Endodermal cell (in vitro differentiated cells): ENCODE measurements around the gene SMARCD1. TPM values are rescaled to one million over a fixed set of nuclear protein-coding genes. Genes with fewer than 3 reads are reported as not detected.

Experiments
- DNase-seq: peaks from one replicate; pipeline ENCODE4 v3.0.0-alpha.2; 2017
- H3K27ac ChIP-seq: 2 replicates; pipeline ENCODE4 v1.5.1; 2013; ENCODE audit warnings: mild to moderate bottlenecking, low read depth, low read length, moderate library complexity
- H3K27me3 ChIP-seq: 2 replicates; pipeline ENCODE4 v1.6.1; 2013; ENCODE audit warnings: mild to moderate bottlenecking, low read length, moderate library complexity; ENCODE audit not compliant: insufficient read depth, control insufficient read depth, poor library complexity, severe bottlenecking
- H3K36me3 ChIP-seq: 2 replicates; pipeline ENCODE4 v1.7.0; 2013; ENCODE audit warnings: mild to moderate bottlenecking, low read length, moderate library complexity; ENCODE audit not compliant: control insufficient read depth, insufficient read depth
- H3K4me1 ChIP-seq: one replicate; pipeline ENCODE4 v1.7.0; 2013; ENCODE audit warnings: low read length; ENCODE audit not compliant: control insufficient read depth, insufficient read depth
- H3K4me3 ChIP-seq: 2 replicates; pipeline ENCODE4 v1.5.1; 2013; ENCODE audit warnings: mild to moderate bottlenecking, low read length, moderate library complexity
- H3K9ac ChIP-seq: 2 replicates; pipeline ENCODE4 v1.6.1; 2013; ENCODE audit warnings: mild to moderate bottlenecking, low read length, moderate library complexity; ENCODE audit not compliant: poor library complexity, severe bottlenecking; ENCODE audit errors: extremely low read depth
- H3K9me3 ChIP-seq: 2 replicates; pipeline ENCODE4 v1.6.1; 2013; ENCODE audit warnings: mild to moderate bottlenecking, low read length, moderate library complexity; ENCODE audit not compliant: control insufficient read depth
- H3K27ac Mint-ChIP-seq: 2 replicates; pipeline ENCODE4 v1.8.0; 2020; ENCODE audit warnings: mixed read lengths
- H3K27me3 Mint-ChIP-seq: 2 replicates; pipeline ENCODE4 v1.8.0; 2021; ENCODE audit warnings: mild to moderate bottlenecking, mixed read lengths; ENCODE audit not compliant: insufficient read depth
- H3K36me3 Mint-ChIP-seq: 2 replicates; pipeline ENCODE4 v1.8.0; 2020; ENCODE audit warnings: low read depth, mixed read lengths
- H3K4me1 Mint-ChIP-seq: 2 replicates; pipeline ENCODE4 v1.8.0; 2020; ENCODE audit warnings: mixed read lengths
- H3K4me3 Mint-ChIP-seq: 2 replicates; pipeline ENCODE4 v1.8.0; 2020; ENCODE audit warnings: mild to moderate bottlenecking, moderate library complexity, mixed read lengths
- H3K9me3 Mint-ChIP-seq: 2 replicates; pipeline ENCODE4 v1.8.0; 2020; ENCODE audit warnings: mild to moderate bottlenecking, mixed read lengths
- CTCF ChIP-seq: fragments of 200-600 bp; sonication (generic); conservative IDR thresholded peaks from 2 replicates; pipeline ENCODE4 v1.5.0; 2021; ENCODE audit warnings: antibody characterized with exemption, mild to moderate bottlenecking
- WGBS, 2 experiments: methylation state at CpG; one replicate each; pipeline versions ENCODE4 v1.1.5 to v1.1.7; 2013; ENCODE audit warnings: missing lambda C conversion rate in 2 of 2, mixed read lengths in 1 of 2; ENCODE audit not compliant: insufficient coverage in 1 of 2, insufficient read length in 1 of 2; 5-methylcytosine and 5-hydroxymethylcytosine counted together
- total RNA-seq, 2 donors: library from RNA; stranded (reverse); fragmentation: NEBNext Ultra II Directional in 1 of 2; extraction: Animal tissue kit (Norgen Biotek cat#: 25700) in 1 of 2; gene quantifications; 2 replicates in 1 of 2; 3 replicates in 1 of 2; pipeline ENCODE4 v1.2.1, GENCODE V29; 2021

Gene SMARCD1
- total RNA-seq, 2 donors from 2014 or later, result 118 to 125 TPM

DNA sequence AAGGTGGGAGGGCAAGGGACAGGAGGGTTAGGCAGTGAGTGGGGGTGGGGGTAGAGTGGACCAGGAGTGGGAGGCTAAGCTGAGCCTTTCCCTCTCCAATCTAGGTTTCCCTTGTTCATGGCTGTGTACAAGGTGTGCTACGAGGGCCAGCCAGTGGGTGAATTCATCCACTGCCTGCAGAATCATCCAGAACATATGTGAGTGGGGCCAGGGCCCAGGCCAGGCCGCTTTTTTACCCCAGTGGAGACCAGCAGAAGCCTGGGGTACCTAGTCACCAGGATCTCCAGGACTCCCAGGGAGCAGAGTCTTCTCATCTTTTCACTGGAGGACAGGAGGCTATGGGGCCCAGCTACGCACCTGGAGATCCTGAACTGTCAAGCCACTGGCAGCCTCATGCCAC lies 24.2 kb downstream of the SMARCD1 start:
- H3K27ac Mint-ChIP-seq, result no peak overlapping the region
- Histone ChIP-seq H3K4me3 (no peak overlapping the region), H3K27me3 (no peaks in the 10 kb centered on the region), H3K36me3 (no peaks in the 10 kb centered on the region), H3K9ac (no peak overlapping the region), H3K9me3 (no peaks in the 10 kb centered on the region), H3K4me1 (peaks cover 18% of the 10 kb centered on the region), H3K27ac (no peak overlapping the region)
- WGBS, 2 experiments, result 96 to 100% methylated on average over 3 of the region's 3 CpGs
- no peak for DNase-seq
- H3K27me3 Mint-ChIP-seq, result peaks cover 5% of the 10 kb centered on the region
- TF ChIP-seq CTCF, result no peak
- no peaks in the 10 kb centered on the region for H3K9me3 Mint-ChIP-seq
- H3K4me1 Mint-ChIP-seq, result peaks cover 23% of the 10 kb centered on the region
- H3K4me3 Mint-ChIP-seq, result no peak overlapping the region
- H3K36me3 Mint-ChIP-seq, result no peaks in the 10 kb centered on the region

DNA sequence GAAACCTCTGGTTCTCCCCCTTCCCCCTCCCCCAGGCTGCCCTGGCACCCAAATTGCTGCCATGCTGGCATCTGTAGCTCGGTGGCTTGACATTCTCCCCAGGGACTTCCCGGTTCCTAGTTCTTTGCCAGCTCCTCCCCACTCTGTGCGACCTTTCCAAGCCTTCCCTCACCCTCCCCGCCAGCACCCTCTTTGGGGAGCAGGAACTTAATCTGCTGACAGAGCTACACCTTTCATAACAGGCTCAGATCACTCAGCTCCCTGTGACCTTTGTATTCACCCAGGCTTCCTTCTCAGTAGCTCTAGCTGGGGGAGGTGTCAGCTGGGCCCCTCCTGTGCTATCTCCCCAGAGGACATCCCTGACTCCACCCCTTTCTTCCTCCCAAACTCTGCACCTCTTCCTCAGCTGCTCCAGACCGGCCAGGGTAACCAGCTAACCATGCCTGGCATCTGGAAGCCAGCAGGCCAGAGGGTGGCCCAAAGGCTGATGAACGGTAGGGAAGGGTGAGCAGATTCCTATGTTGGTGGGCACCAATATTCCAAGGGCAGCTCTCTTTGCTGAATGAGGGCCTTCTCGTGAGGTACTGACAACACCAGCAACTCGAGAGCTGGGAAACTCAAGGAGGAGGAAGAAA lies 25.1 kb downstream of the SMARCD1 start:
- no peak for TF ChIP-seq CTCF
- Mint-ChIP-seq H3K4me3 (peak overlapping the region; percentile 22), H3K27ac (peak overlapping the region; percentile 78), H3K4me1 (peaks cover 20% of the 10 kb centered on the region), H3K36me3 (no peaks in the 10 kb centered on the region), H3K9me3 (no peaks in the 10 kb centered on the region), H3K27me3 (peaks cover 2% of the 10 kb centered on the region)
- Histone ChIP-seq H3K36me3 (no peaks in the 10 kb centered on the region), H3K27me3 (no peaks in the 10 kb centered on the region), H3K4me1 (peaks cover 18% of the 10 kb centered on the region), H3K27ac (no peak overlapping the region), H3K4me3 (no peak overlapping the region), H3K9ac (no peak overlapping the region), H3K9me3 (no peaks in the 10 kb centered on the region)
- no peak for DNase-seq
- WGBS, 2 experiments, result 62 to 89% methylated on average over 3 to 8 of the region's 8 CpGs

DNA sequence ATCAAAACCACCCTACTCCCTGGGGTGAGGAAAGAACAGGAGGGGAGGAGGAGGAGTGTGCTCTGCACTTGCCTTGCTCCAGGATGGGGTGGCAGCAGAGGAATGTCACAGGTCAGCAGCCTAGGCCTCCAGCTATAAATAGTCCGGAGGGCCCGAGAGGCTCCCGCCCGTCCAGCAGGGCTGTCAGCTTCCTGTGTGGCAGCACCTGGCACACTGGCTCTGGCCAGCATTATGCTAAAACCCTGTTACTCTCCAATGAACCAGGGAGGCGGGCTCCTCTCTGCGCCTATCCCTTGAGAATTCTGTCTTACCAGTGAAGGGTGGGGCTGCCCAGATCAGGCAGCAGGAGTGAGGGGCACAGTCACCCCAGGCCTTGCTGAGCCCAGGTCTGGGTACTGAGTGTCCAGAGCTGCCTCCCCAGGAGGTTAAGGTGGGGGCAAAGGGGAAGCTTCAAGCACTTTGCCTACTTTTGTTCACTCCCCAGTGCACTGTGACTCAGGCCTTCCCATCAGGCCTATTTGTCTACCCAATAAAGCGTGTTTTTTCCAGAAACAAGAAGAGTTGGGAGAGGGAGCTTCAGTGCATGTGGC lies 25.7 kb downstream of the SMARCD1 start:
- H3K9ac ChIP-seq, result no peak overlapping the region
- H3K27ac Mint-ChIP-seq, result peak overlapping the region; percentile 85
- peak overlapping the region; percentile 92 for H3K4me3 Mint-ChIP-seq

More for the DNA sequence above, 25.7 kb downstream of the SMARCD1 start:
- Histone ChIP-seq H3K36me3 (peaks cover 5% of the 10 kb centered on the region), H3K27ac (no peak overlapping the region), H3K4me3 (no peak overlapping the region), H3K9me3 (no peaks in the 10 kb centered on the region), H3K4me1 (peaks cover 18% of the 10 kb centered on the region), H3K27me3 (no peaks in the 10 kb centered on the region)
- no peaks in the 10 kb centered on the region for H3K9me3 Mint-ChIP-seq
- peak; percentile 92 for DNase-seq
- WGBS, 2 experiments, result 56 to 75% methylated on average over 4 to 7 of the region's 7 CpGs
- peaks cover 20% of the 10 kb centered on the region for H3K4me1 Mint-ChIP-seq
- H3K36me3 Mint-ChIP-seq, result peaks cover 4% of the 10 kb centered on the region
- peaks cover 2% of the 10 kb centered on the region for H3K27me3 Mint-ChIP-seq
- TF ChIP-seq CTCF, result no peak
